Skeletal muscle tissue (tissue), 4 donors: ENCODE results near the gene PDGFRA. TPM values are rescaled to one million over a fixed set of nuclear protein-coding genes. Genes with fewer than 3 reads are reported as not detected.
"Not testable (repeated sequence)": the region's sequence is repeated elsewhere in the genome, so short reads cannot be mapped to it uniquely, and the experiment has no call there.

Experiments
- H3K27ac ChIP-seq: one replicate; pipeline ENCODE4 v1.7.0; 2013; ENCODE audit warnings: mild to moderate bottlenecking, low read depth, low read length, inconsistent platforms
- H3K27me3 ChIP-seq, 3 donors: one replicate each; pipeline ENCODE4 v1.7.0; 2013; ENCODE audit warnings: low read length in 3 of 3; ENCODE audit not compliant: control insufficient read depth in 3 of 3, insufficient read depth in 3 of 3
- H3K36me3 ChIP-seq, 3 donors: one replicate each; pipeline ENCODE4 v1.7.0; 2013; ENCODE audit warnings: low read length in 3 of 3; ENCODE audit not compliant: control insufficient read depth in 3 of 3, insufficient read depth in 3 of 3
- H3K4me1 ChIP-seq, 3 donors: one replicate each; pipeline ENCODE4 v1.7.0; 2013; ENCODE audit warnings: low read length in 3 of 3, mild to moderate bottlenecking in 3 of 3; ENCODE audit not compliant: control insufficient read depth in 3 of 3, insufficient read depth in 3 of 3
- H3K4me3 ChIP-seq, 3 donors: one replicate each; pipeline ENCODE4 v1.7.0; 2013; ENCODE audit warnings: low read length in 3 of 3
- H3K9ac ChIP-seq, 3 donors: one replicate each; pipeline ENCODE4 v1.7.0; 2013; ENCODE audit warnings: low read length in 3 of 3, mild to moderate bottlenecking in 3 of 3, moderate library complexity in 2 of 3, low read depth in 1 of 3
- H3K9me3 ChIP-seq, 3 donors: one replicate each; pipeline ENCODE4 v1.7.0; 2013; ENCODE audit warnings: low read length in 3 of 3; ENCODE audit not compliant: control insufficient read depth in 3 of 3
- total RNA-seq: library from RNA; depleted of rRNA; stranded (reverse); fragments of >200 nt; gene quantifications from one replicate; pipeline ENCODE4 v1.2.3, GENCODE V29; 2014
- donor health status: Osteomylitis.

The PDGFRA gene
- total RNA-seq, 1 donor from 2014 or later, result 118 TPM

- H3K4me3 ChIP-seq, result peak overlapping the region; percentile 68 to 76 (median 68)
- H3K27ac ChIP-seq, result peak overlapping the region; percentile 11
- H3K4me1 ChIP-seq, result peaks cover 23 to 37% (median 34%) of the 10 kb centered on the region in 3 donors
- peaks cover 41 to 45% (median 41%) of the 10 kb centered on the region in 3 donors for H3K27me3 ChIP-seq
- H3K9me3 ChIP-seq, result no peaks in the 10 kb centered on the region
- no peaks in the 10 kb centered on the region for H3K36me3 ChIP-seq
- peak overlapping the region; percentile 43 to 69 (median 62) for H3K9ac ChIP-seq
Measured at GRCh38 chr4:54233277-54233696, 4.2 kb downstream of the PDGFRA start.

GRCh38 chr4:54233697-54234496 is 4.8 kb downstream of the PDGFRA start:
- H3K9ac ChIP-seq, result peak overlapping the region; percentile 43 to 69 (median 62)
- H3K4me1 ChIP-seq, result peaks cover 23 to 36% (median 34%) of the 10 kb centered on the region in 3 donors
- H3K36me3 ChIP-seq, result no peaks in the 10 kb centered on the region
- H3K27me3 ChIP-seq, result peaks cover 35 to 39% (median 35%) of the 10 kb centered on the region in 3 donors
- peak overlapping the region; percentile 11 for H3K27ac ChIP-seq
- H3K9me3 ChIP-seq, result no peaks in the 10 kb centered on the region
- H3K4me3 ChIP-seq, result peak overlapping the region; percentile 68 to 76 (median 68)

GRCh38 chr4:54234497-54235205 is 5.6 kb downstream of the PDGFRA start:
- Histone ChIP-seq H3K27me3 (peaks cover 28 to 32% (median 28%) of the 10 kb centered on the region in 3 donors), H3K4me1 (peaks cover 23 to 36% (median 34%) of the 10 kb centered on the region in 3 donors), H3K4me3 (peak overlapping the region in 1 of 3 donors; percentile 68), H3K9me3 (no peaks in the 10 kb centered on the region), H3K36me3 (no peaks in the 10 kb centered on the region), H3K9ac (no peak overlapping the region), H3K27ac (no peak overlapping the region)

- not testable (repeated sequence) for H3K27ac ChIP-seq, H3K9ac ChIP-seq, H3K9me3 ChIP-seq, H3K4me3 ChIP-seq, H3K36me3 ChIP-seq
- H3K27me3 ChIP-seq, result peaks cover 12 to 15% (median 13%) of the 10 kb centered on the region in 3 donors
- peaks cover 14 to 25% (median 23%) of the 10 kb centered on the region in 3 donors for H3K4me1 ChIP-seq
Measured at GRCh38 chr4:54236316-54236715, 7.2 kb downstream of the PDGFRA start.

GRCh38 chr4:54237770-54238169 is 8.7 kb downstream of the PDGFRA start:
- no peak overlapping the region for H3K27ac ChIP-seq
- no peaks in the 10 kb centered on the region for H3K36me3 ChIP-seq
- no peak overlapping the region for H3K4me3 ChIP-seq
- H3K9me3 ChIP-seq, result no peaks in the 10 kb centered on the region
- peaks cover 3 to 13% (median 12%) of the 10 kb centered on the region in 3 donors for H3K4me1 ChIP-seq
- H3K9ac ChIP-seq, result no peak overlapping the region
- peaks cover 0 to 3% (median 0%) of the 10 kb centered on the region in 3 donors for H3K27me3 ChIP-seq

- Histone ChIP-seq H3K27ac (no peak overlapping the region), H3K36me3 (no peaks in the 10 kb centered on the region), H3K4me1 (peaks cover 0 to 11% (median 7%) of the 10 kb centered on the region in 3 donors), H3K9ac (no peak overlapping the region), H3K4me3 (no peak overlapping the region), H3K27me3 (peaks cover 0 to 3% (median 0%) of the 10 kb centered on the region in 3 donors), H3K9me3 (no peaks in the 10 kb centered on the region)
Measured at GRCh38 chr4:54238389-54238788, 9.3 kb downstream of the PDGFRA start.

GRCh38 chr4:54241268-54241823 is 12.3 kb downstream of the PDGFRA start:
- H3K27ac ChIP-seq, H3K4me1 ChIP-seq, H3K27me3 ChIP-seq, H3K9me3 ChIP-seq, H3K36me3 ChIP-seq, H3K4me3 ChIP-seq, H3K9ac ChIP-seq: not testable (repeated sequence)

GRCh38 chr4:54243541-54243940 is 14.4 kb downstream of the PDGFRA start:
- not testable (repeated sequence) for H3K4me3 ChIP-seq, H3K4me1 ChIP-seq, H3K9ac ChIP-seq, H3K36me3 ChIP-seq, H3K27me3 ChIP-seq, H3K9me3 ChIP-seq, H3K27ac ChIP-seq

GRCh38 chr4:54252312-54252711 is 23.2 kb downstream of the PDGFRA start:
- not testable (repeated sequence) for H3K9ac ChIP-seq, H3K27ac ChIP-seq, H3K4me1 ChIP-seq, H3K36me3 ChIP-seq, H3K27me3 ChIP-seq, H3K4me3 ChIP-seq, H3K9me3 ChIP-seq
